NCI-H2081 treated with DMSO at 0.1 percent for 48 hours (cell line): ENCODE data around the gene C19orf25.

Source experiments
- DNase-seq: peaks from one replicate; lab custom pipeline; 2025; lab: John Stamatoyannopoulos, UW

Gene C19orf25

DNA sequence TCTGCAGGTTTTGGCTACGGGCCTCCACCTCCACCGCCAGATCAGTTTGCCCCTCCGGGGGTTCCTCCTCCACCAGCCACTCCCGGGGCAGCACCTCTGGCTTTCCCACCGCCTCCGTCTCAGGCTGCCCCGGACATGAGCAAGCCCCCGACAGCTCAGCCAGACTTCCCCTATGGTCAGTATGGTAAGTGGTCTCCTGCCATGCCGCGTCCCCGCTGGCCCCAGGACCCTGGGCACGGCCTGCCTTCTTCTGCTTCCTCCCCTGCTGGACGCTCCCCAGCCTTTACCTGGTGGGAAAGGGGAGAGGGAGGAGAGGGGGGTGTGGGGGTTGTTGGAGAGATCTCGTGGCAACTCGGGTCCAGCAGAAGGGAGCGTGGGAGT lies 46.5 kb downstream of the C19orf25 start:
- DNase-seq: no peak

DNA sequence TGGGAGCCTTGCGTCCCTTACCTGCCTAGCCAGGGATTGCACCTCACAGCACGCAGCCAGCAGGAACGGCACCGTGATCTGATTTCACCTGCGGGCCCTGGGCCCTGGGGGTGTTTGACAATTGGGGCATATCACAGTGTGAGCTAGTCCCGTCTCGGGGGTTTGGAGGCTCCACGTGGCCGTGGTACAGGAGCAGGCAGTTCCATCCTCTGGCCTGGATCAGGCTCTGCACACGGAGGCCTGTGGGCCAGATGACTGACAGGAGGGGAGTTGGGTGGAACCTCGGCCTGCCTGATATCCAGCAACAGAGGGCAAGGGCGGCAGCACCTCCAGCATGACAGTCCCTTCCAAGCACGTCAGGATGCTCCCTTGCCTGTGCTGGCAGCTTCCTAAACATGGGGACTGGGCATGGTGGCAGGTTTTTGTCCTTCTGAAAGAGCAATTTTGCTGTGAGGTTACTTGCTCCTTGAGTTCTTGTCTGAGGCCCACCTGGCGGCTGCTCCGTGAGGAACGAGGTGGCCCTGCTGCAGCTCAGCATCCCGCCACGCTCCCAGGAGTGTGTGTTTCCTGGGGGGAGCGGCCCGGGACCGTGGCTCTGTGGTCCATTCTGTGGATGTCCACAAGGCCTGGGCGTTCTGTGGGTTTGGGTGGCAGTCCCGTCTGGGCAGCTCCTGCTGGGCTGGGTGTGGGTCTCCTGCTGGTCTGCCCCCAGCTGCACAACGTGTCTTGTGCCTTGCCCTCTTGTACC lies 47.1 kb downstream of the C19orf25 start:
- DNase-seq: no peak

DNA sequence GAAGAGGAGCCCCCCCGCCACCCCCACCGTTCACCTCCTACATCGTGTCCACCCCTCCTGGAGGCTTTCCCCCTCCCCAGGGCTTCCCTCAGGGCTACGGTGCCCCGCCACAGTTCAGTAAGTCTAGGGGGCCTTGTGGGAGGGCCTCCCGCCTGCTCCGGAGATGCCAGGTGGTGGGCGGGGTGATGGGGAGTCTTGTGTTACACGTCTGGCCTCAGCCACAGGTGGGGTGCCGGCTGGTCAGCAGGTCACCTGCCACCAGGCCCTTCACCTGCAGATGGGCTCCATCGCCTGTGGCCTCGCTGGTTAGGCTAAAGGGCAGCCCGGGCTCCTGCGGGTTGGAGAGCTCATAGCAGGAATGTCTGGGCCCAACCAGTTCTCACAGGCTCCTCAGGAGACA lies 48.8 kb downstream of the C19orf25 start:
- no peak for DNase-seq

DNA sequence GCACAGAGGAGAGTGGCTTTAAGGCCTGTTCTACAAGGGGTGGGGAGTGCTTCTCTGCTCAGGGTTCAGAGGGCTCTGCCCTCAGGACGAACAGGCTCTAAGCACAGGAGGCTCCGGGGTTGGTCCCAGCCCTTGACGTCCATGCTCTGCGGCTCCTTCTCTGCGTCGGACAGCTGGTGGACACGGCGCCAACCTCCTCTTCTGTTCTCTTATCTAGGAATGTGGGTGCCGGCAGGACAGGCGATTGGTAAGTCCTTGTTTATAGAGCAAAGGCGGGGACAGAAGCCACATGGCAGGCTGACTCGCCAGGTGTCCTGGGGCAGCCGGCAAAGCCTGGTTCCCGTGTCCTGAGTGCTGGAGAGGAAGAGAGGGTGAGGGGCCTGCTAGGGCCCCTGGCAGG lies 49.3 kb downstream of the C19orf25 start:
- DNase-seq: no peak

DNA sequence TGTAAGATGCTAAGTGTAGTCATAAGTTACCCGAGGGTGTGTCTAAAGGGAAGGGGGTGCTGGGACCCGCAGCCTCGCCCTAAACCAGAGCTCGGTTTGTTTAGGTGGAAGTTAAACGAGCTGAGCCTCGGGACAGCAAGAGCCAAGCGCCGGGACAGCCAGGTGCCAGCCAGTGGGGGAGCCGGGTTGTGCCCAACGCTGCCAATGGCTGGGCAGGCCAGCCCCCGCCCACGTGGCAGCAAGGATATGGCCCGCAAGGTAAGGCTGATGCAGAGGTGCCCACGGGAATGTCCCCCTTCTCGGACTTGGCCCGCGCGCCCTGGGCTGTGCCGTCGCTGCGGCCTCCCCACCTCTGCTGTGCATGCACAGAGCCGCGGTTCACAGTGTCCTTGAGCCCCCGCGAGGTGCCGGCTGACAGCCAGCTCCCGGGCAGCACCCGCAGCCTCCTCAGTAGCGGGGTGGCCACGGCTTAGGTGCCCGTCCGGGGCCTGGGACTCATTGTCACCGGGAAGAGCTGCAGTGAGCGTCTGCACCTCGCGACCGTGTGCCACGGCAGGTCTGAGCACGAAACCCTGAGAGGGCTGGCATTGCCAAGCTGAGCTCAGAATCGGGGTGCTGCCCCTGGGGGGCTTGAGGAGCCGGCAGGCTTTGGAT lies 50.1 kb downstream of the C19orf25 start:
- DNase-seq: no peak

DNA sequence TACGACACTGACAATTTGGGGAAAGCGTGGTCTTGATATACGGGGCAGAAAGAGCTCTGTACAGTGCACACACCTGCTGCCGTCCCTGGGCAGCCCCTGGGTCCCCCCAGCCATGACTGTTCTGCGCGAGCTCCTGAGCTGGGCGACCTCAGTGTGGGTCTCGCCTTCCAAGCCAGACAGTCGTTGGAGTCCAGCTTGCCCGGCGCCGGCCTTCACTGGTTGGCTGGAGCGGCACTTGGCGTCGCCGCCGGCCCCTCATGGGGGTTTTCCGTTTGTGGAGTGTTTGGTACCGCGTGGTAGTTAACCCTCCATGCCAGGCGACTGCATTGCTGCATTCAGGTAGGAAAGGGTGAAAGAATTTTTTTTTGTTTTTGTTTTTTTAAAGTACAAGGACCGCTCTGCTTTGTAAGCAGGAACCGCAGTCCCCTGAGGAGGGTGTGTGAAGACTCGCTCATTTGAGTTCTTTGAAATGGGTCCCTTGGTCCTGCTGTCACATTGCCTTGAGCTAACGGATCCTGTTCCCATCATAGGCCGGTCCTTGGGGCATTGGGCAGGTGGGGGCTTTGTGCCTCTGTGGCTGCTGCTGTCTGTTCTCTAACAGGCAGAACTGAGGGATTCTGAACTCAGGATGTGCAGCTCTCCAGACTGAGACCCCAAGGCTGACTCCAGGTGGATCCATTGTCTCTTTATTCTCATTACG lies 51.6 kb downstream of the C19orf25 start:
- DNase-seq: no peak

DNA sequence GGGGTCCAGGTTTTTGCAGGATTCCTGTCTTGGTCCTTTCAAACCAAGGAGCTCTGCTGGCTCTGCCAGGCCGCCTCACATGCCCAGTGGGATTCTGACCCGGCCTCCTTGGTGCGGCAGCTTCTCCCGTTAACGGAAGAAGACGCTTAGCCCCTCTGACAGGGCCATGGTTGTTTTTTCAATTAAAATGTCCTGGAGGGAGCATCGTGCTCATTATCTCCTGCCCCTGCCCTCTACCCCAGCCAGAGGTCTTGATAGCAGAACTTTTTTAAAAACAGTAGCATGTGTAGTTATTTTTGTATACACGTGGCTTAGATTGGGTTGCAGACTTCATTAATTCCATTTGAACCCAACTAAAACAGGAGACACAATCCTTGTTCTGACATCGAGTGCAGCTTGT lies 52.3 kb downstream of the C19orf25 start:
- no peak for DNase-seq

DNA sequence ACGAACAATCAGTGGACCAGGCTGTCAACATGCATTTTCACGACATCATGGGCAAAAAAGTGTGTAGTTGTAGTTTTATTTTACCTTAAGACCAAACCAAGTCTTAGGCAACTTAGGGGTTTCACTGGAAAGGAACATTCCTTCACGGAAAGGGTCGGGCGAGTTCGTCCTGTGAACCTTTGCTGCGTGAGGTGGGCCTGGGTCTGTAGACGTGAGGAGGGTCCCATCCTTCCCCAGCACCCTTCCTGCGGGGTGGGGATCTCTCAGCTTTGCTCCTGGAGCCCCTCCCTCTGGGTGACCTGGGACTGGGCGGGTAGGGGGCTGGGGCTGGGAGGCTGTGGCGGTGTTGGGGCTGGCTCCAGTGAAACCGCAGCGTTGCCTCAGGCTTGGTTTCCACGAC lies 53.1 kb downstream of the C19orf25 start:
- no peak for DNase-seq

DNA sequence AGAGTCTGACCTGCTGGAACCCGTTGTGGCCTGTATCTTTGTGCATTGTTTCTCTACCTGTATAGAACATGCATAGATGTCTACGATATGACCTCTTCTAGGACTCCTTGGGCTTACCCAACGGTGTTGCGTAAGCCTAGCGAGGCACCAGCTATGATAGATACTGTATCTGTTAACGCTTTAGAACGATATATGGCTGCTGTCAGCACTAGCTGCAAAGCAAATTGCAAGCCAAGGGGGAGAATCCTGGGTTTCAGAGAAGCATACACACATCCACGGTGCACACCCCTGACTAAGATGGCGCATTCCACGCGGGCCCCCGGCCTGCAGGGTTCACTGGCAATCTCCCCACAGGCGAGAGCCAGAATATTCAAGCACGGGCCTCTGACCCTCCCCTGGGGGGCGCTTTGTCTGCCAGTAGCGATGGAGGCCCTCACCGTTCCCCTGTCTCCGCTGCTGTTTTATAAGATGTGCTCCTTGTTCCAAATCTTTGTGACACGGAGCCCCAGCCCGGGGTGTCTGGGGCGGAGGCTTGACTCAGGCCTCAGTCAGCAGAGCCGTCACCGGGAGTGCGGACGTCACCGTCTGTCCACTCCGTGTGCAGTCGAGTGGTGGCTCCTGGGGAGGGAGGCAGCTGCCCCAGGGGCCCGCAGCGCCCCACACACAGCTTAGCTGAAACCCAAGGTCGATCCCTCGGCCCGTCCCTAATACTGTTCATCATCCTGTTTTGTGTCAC lies 53.7 kb downstream of the C19orf25 start:
- no peak for DNase-seq

DNA sequence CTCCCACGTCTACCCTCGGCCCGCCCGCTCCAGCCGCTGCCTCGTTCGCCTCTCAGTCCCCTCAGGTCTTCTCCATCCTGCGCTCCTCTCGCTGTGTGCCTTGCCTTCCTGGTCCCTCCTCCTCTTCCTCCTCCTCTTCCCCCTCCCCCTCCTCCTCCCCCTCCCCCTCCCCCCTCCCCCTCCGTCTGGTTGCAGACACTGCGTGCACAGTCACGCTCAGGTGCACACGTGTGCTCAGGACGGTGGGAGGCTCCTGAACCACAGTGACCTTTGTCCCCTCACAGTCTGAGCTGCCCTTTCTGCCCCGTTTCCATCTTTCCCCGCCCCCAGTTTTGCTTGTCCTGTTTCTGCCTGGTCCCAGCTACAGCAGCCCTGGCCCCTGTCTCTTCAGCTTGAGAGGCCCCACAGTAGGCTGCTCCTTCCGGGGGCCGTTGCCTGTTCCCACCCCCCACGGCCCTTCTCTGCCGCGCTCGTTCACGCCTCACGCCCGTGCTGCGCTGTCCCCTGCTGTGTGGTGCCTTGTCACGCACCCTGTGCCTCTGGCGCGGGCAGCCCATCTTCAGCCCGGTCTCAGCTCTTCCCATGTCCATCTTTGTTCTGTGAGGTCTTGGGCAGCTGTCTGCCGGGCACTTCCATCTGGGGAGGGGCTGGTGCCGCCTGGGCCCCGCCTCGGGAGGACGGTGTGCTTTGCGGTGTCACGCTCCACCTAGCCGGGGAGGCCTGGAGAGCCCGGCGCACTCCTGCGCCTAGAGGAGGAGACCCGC lies 54.6 kb downstream of the C19orf25 start:
- no peak for DNase-seq

DNA sequence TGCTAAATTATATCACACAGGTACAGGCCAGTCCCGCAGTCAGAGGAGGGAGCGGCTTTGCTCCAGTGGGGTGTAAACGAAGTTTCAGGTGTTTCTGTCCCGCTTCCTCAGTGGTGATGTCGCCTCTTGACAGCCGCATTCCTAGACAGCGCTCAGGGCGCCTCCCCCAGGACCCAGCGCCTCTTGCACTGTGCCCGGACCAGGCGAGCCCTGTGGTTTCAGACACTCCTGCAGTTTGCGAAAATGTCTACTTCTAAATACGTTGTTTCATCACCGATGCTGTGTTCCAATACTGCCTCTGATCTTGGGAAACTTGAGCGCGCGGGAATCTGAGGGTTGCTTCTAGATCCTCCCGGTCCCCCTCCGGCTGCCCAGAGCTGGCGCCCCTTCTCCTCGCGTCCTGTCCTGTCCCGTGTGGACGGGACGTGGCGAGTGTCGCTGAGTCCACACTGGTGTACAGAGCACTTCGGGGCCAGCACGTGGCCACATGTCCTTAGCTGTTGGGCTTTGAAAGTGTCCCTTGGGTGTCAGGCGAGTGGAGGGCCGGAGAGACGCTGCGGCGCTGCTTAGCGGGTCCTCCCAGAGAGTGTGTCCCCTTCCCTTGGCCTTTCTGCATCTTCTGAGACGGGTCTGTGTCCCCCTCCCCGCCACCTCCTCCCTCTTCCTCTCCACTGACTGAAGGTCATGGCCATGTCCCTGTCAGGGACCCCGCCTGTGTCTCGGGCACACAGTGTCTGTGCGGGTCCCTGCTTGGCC lies 55.4 kb downstream of the C19orf25 start:
- no peak for DNase-seq
